ENCODE results near the gene ANKRD23. TPM values are rescaled to one million over a fixed set of nuclear protein-coding genes. Genes with fewer than 3 reads are reported as not detected.
A peak's percentile ranks its signal among the peaks of the same experiment; 100 is the strongest.

Gene ANKRD23
- total and polyA plus RNA-seq, 2 of the 13 experiments (the other 11 are each of a cell fraction or from before 2014, with no cell fraction given), result 1.5 to 1.6 TPM

GRCh38 chr2:96867756-96868554 is 24.1 kb upstream of the ANKRD23 start (continued):
- 0 out of 2 replicates have a peak, but pooled peaks have one; percentile 31 for TF ChIP-seq ZNF256 (CRISPR knock-in tag; conservative IDR thresholded peaks at IDR 0.05)
- no peak for TF ChIP-seq SRSF4 (IDR thresholded peaks at IDR 0.05; ENCODE audit: low read depth, low read length, poor library complexity, severe bottlenecking)
- no peak for TF ChIP-seq NFE2 (CRISPR knock-in tag; IDR thresholded peaks at IDR 0.05)
- no peak for TF ChIP-seq SAP130 (CRISPR knock-in tag; IDR thresholded peaks at IDR 0.05; ENCODE audit: low read depth)
- no peak for TF ChIP-seq HNRNPLL (IDR thresholded peaks at IDR 0.05; ENCODE audit: low read depth, low read length, poor library complexity, severe bottlenecking)
- TF ChIP-seq SMAD3 (CRISPR knock-in tag; IDR thresholded peaks at IDR 0.05), result no peak
- no peak for TF ChIP-seq CC2D1A (CRISPR knock-in tag; IDR thresholded peaks at IDR 0.05)
- no peak for TF ChIP-seq ZNF138 (CRISPR knock-in tag; IDR thresholded peaks at IDR 0.05; ENCODE audit: low read depth)
- TF ChIP-seq ZNF589 (CRISPR knock-in tag; conservative IDR thresholded peaks at IDR 0.05), result peak; percentile 21; the same call in 1 of the 2 replicates
- TF ChIP-seq HHEX (CRISPR knock-in tag; IDR thresholded peaks at IDR 0.05), result no peak
- no peak for TF ChIP-seq CERS6 (CRISPR knock-in tag; IDR thresholded peaks at IDR 0.05)
- no peak for TF ChIP-seq KLF12 (CRISPR knock-in tag; IDR thresholded peaks at IDR 0.05; ENCODE audit: borderline replicate concordance)
- TF ChIP-seq RBAK (CRISPR knock-in tag; IDR thresholded peaks at IDR 0.05), result no peak
- no peak for TF ChIP-seq EHMT2 (IDR thresholded peaks at IDR 0.05; ENCODE audit: borderline replicate concordance, low read depth, low read length)
- no peak for TF ChIP-seq ZNF451 (CRISPR knock-in tag; IDR thresholded peaks at IDR 0.05)
- TF ChIP-seq, protein P1, sequence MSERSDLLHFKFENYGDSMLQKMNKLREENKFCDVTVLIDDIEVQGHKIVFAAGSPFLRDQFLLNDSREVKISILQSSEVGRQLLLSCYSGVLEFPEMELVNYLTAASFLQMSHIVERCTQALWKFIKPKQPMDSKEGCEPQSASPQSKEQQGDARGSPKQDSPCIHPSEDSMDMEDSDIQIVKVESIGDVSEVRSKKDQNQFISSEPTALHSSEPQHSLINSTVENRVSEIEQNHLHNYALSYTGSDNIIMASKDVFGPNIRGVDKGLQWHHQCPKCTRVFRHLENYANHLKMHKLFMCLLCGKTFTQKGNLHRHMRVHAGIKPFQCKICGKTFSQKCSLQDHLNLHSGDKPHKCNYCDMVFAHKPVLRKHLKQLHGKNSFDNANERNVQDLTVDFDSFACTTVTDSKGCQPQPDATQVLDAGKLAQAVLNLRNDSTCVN (CRISPR knock-in tag; IDR thresholded peaks at IDR 0.05; ENCODE audit: borderline replicate concordance), result no peak
- no peak for TF ChIP-seq TSC22D2 (CRISPR knock-in tag; IDR thresholded peaks at IDR 0.05; ENCODE audit: borderline replicate concordance)
- TF ChIP-seq, protein P2, sequence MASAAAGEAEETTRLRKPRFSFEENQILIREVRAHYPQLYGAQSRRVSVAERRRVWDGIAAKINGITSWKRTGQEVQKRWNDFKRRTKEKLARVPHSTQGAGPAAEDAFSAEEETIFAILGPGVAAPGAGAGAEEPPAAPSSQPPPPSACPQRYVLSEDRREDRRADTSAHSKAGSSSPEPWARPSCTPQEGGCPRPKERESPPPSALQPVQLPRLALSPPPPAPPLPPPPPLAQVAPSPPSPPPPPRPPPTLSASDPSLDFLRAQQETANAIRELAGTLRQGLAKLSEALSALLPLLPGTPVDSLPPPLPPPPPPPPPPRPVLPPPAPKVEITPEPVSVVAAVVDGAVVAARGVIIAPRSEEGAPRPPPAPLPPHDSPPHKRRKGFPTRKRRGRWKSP (CRISPR knock-in tag; IDR thresholded peaks at IDR 0.05), result no peak
- TF ChIP-seq ZNF577 (CRISPR knock-in tag; IDR thresholded peaks at IDR 0.05; ENCODE audit: borderline replicate concordance, low read depth), result no peak
- TF ChIP-seq ARNT2 (CRISPR knock-in tag; IDR thresholded peaks at IDR 0.05; ENCODE audit: low read depth), result no peak
- TF ChIP-seq RBM22 (optimal IDR thresholded peaks at IDR 0.05; ENCODE audit: low read length), result no peak
- no peak for TF ChIP-seq POGZ (CRISPR knock-in tag; IDR thresholded peaks at IDR 0.05)
- no peak for TF ChIP-seq ZIK1 (CRISPR knock-in tag; IDR thresholded peaks at IDR 0.05; ENCODE audit: borderline replicate concordance, low read depth)
- TF ChIP-seq ZNF350 (CRISPR knock-in tag; IDR thresholded peaks at IDR 0.05; ENCODE audit: borderline replicate concordance, low read depth), result no peak

Data from HepG2 (cell line).